GM21390 (cell line): ENCODE results near the gene CWH43.
"Not testable (repeated sequence)": the region's sequence is repeated elsewhere in the genome, so short reads cannot be mapped to it uniquely, and the experiment has no call there.

Source experiments
- ATAC-seq: cut with Tn5 transposase; IDR thresholded peaks from one replicate; pipeline ENCODE4 v1.9.1; 2021; ENCODE audit not compliant: unreplicated experiment

The CWH43 gene

DNA sequence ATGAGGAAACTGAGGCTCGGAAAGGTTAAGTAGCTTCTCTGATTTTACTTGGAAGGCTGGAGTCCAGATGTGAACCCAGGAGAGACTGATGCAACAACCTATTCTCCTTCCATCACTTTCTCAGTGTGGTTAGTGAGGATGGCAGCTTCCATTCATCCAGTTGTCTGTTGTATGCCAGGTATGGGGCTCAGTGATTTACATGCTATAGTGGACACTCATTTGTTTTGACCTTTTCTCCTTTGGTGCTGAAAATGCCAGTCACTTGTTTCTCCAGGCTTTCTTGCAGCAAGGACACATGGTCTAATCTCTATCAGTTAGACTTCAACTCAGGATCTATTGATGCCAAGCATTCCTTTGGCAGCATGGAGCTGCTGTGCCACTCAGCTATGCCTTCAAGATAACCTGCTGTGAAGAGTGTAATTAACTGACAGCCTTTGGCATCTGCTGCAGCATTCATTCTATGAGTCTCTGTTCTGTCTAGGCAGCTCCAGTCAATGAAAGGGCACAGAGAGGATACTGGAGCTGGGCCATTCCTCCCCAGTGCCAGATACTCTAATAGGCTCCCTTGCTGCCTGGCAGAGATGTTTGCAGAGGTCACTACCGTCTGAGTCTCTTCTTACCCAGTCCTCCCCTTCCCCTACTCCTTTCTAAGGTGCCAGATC lies 11.0 kb upstream of the CWH43 start:
- no peak for ATAC-seq

DNA sequence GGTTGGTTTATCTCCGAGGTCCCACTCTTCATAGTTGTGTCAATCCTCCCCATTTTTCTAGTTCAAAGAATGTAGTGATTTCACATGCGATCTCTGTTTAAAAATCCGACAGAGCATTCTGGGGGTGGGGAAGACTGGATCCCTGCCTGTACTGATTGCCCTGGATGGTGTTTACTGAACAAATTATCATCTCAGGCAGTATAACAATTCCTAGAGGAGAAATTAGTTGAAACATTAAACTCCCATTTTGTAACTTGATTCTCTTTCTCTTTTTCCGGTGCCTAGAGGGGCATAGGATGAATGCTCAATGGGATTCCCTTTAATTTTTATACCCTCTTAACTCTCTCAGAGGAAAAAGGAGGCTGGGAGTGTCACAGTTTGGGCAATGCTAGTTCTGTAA lies 10.0 kb upstream of the CWH43 start:
- no peak for ATAC-seq

DNA sequence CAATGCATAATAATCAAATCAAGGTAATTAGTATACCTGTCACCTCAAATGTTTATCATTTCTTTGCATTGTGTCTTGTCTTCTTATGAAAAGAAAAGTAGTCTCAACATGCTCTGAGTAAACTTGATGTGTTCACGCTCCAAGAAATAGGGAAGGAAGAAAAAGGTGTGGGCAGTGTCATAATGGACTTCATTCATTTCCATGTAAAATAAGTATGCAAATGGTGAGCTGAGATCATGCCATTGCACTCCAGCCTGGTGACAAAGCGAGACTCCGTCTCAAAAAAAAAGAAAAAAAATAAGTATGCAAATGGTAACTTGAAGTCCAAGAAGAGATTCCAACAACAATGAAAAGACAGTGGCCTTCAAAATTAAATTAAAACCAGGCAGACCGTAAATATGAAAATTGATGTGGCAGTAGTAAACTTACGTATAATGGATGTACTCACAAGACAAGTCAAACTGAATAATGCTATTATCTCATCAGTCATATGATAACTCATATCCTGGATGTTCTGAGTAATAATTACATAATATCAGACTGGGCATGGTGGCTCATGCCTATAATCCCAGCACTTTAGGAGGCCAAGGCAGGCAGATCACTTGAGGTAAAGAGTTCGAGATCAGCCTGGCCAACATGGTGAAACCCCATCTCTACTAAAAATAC lies 6.0 kb upstream of the CWH43 start:
- no peak for ATAC-seq

DNA sequence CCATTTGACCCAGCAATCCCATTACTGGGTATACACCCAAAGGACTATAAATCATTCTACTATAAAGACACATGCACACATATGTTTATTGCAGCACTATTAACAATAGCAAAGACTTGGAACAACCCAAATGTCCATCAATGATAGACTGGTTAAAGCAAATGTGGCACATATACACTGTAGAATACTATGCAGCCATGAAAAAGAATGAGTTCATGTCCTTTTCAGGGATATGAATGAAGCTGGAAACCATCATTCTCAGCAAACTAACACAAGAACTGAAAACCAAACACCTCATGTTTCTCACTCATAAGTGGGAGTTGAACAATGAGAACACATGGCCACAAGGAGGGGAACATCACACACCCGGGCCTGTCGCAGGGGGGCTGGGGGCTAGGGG lies 2.1 kb upstream of the CWH43 start:
- ATAC-seq: not testable (repeated sequence)

DNA sequence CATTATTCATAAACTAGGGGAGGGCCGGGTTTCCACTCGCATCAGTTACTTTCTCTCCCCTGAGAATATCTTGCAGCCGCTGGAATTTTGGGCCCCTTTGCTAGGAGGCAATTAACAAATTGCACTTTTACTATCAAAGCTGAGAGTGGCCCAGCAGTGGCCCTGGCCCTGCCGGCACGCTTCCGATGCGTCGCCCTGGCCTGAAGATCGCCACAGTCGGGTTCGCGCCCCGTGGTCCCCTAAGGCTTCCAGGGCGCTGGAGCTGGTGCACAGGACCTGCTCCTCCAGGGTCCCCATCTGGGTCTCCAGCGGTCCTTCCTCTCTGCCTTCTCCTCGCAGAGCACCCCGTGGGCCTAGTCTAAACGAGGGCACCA lies 486 bp upstream of the CWH43 start:
- ATAC-seq: no peak

DNA sequence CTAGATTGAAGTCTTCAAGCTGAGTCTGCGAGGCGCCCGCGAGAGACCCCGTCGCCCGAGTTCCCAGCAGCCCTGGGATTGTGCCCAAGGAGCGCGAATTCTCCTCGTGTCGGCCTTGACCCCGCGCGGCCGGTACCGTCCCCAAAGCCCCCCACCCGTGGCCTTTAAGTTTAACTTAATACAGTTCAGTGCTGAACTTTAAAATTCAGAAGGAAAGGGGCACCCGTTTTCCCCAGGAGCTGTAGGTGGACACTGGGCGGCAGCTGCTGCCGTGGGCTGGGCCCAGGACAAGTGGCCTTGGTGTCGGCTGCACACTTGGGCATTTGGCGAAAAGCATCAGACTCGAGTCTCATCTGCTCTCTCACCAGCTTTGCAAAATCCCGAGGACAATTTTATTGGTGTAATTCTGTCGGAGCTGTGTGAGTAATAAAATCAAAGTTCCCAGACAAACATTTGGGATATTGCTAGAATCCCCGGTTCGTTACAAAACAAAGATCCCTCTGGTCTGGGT lies 634 bp downstream of the CWH43 start:
- ATAC-seq: no peak

DNA sequence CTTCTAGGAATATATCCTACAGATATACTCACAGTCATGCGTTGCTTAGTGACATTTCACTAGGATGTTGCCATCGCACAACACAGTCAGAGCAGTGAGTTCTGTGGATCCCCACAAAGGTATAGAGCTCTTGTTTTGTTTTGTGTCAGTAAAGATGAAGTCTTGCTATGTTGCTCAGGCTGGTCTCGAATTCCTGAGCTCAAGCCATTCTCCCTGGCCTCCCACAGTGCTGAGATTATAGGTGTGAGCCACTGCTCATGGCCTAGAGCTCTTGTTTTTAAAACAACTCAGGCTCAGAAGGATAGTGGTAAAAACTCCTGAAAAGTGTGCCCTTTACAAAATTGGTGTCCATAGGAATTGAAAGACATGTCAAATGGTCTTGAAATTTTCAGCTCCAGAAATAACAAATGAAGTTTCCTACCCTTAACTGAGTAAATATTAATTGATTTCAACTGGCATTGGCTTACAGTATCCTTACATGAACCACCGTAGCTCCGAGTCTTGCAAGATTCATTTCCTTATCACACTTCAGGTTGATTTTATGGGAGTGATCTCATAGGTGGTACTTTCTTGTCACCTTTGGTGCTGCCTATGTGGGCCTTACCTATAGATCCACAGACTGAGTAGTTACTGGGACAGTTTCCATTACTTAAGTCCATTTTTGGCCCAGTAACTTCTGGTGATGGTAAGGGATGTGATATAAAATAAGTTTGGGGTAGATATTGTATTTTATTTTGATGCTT lies 3.6 kb downstream of the CWH43 start:
- ATAC-seq: no peak

DNA sequence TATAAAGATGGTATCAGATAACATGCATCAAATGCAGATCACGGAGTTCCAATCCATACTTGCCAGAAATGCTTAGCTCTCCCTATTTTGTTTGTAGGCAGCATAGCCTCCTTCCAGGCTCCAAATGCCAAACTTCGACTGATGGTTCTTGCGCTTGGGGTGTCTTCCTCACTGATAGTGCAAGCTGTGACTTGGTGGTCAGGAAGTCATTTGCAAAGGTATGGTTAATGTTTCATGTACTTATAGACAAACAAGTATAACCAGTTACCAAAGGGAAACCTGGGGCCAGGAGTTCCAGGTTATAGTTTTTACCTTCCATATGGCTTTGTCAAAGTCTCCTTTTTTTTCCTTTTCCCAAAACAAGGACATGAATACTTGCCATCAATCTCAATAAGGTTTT lies 5.3 kb downstream of the CWH43 start:
- no peak for ATAC-seq

DNA sequence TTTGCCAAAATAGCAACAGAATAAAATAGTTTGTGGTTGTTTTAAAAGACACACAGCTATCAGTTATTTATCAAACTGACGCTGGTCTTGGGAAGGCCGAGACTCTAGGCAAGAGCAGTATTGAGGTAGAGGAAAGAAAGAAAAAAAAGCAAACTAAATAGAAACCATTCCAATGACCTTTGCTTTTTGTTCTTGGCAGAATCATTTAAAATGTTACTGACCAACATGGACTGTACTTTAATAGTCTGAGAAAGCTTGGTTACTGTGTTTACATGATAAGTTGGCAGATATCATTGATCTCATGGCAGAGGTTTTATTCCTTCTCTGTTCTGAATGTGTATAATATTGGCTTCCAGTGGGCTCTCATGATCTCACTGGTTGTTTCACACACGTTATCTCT lies 11.9 kb downstream of the CWH43 start:
- no peak for ATAC-seq

DNA sequence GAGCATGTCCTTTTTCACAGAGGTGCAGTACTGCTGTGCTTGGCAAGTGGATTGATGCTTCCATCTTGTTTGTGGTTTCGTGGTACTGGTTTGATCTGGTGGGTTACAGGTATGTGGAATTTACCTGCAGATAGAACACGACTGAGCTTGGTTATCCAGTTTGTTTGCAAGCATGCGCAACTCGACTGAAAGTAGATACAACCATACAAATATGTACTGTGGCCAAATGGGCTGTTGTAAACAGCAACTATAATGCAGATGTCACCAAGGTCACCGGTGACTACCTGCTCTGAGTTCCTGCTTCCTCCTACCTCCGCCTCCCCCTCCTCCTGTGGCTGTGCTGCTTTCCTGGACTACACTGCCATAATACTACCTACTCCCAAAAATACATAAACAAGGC lies 12.4 kb downstream of the CWH43 start:
- no peak for ATAC-seq

DNA sequence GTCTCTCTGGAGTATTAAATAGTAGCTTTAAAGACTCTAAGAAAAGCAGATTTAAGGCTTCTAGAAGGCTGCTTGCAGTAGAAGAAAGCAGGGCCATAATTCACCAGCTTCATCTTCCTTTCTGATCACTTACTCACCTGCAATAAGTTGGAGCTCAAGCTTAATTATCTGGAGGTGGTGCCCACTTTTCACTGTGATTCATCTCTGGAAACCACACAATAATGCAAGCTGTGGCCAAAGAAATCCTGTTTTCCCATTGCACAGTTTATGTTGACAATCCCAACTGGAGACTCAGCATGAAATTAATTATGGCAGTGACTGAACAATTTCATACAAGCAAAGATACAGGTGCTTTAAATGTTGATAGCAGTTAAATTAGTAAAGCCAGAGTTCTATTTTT lies 14.7 kb downstream of the CWH43 start:
- no peak for ATAC-seq

DNA sequence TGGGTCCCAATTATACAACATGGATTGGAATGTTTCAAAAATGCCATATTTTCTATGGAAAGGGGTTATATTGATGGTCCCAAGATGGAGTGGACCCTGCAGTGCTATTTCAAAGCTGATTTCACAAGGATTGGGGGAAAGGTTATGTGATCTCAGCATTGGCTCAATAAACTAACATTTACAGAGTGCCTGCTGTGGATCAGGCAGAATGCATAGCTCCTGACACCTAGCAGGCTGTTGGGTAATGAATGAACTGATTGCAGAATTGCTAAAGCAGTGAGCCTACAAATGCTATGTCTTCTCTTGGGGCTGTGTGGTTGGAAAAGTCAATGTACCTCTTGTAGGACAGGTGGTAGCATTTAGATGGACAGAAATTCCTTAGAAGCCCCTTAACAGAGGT lies 16.9 kb downstream of the CWH43 start:
- no peak for ATAC-seq

DNA sequence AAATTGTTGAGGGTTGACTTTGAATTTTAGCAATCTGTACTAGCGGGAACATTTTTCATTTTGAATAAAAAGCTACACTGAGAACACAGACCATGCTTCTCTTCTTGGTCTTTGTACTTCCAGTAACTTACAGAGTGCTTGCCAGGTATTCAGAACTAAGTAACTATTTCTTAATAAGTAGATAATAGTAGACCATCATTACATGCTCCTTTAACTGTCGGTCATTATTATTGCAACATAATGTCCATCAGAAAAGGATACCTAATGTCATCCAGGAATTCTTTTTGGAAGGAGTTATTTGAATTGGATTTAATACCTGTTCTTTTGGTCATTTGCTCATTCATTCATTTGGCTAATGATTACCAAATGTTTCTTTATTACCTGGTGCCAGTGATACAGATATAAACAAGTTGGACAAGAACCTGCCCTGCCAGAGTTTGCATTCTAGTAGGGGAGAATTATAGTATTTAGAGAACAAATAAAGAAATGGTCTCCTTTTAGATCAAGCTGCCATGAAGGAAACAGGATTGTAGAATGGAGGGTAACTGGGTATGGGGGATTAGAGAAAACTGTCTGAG lies 32.7 kb downstream of the CWH43 start:
- no peak for ATAC-seq

DNA sequence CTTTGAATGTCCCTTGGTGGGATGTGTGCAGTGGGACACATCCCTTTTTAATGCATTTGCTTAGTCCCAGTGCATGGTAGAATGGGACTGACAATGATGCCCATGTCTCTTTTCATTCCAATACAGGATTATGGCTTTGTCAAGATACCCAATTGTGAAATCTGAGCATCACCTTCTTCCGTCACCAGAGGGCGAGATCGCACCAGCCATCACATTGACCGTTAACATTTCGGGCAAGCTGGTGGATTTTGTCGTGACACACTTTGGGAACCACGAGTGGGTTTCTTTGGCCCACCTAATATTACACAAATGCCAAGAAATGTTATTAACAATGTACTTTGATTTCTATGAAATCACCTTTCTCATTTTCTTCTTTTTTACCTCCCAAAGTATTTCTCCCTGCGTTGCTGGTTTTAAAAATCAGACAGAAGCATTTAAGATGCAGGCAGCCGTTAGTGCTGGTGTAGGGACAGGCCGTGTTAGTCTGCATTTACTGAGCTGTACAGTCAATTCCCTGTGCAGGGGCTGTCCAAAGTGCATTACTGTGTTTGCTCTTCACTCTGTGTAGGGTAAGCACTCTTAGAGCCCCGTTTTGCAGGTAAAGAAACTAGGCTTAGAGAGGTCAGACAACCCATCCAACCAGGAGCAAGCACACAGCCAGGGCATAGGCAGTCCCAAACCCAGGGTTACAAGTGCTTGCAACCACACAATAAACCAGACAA lies 46.5 kb downstream of the CWH43 start:
- no peak for ATAC-seq

DNA sequence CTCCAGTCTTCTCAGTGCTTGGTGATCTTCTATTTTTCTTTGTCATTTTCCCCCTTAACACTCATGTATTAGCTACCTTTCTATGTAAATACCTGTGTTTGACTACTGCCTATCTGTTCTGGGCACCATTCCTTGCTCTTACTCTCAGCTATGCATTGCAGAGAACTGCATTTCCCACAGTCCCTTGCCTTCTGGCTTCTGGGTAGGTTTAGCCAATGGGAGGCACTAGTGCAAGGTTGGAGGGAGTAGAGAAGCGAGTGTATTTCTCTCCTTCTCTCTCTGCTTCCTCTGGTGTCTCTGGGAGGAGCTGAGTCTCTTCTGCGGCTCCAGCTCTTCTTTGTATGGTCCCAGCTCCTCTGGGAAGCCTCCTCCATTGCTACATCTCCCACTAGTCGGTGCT lies 50.5 kb downstream of the CWH43 start:
- ATAC-seq: no peak

DNA sequence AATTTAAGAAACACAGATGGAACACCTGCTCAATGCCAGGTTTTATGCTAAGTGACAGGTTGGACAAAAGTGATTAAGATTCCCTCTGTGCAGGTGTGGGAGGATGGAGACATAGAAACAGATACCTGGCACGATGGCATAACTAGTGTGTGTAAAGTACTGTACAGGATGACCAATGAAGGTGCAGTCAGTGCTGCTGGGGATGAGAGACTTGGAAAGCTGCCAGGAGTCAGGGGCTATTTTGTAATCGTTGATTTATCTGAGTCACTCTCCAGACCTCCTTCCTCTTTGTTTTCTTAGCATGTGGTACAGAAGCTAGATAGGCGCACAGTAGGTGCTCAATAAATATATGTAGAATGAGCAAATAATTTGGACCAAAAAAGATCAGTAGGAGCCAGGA lies 58.2 kb downstream of the CWH43 start:
- no peak for ATAC-seq

DNA sequence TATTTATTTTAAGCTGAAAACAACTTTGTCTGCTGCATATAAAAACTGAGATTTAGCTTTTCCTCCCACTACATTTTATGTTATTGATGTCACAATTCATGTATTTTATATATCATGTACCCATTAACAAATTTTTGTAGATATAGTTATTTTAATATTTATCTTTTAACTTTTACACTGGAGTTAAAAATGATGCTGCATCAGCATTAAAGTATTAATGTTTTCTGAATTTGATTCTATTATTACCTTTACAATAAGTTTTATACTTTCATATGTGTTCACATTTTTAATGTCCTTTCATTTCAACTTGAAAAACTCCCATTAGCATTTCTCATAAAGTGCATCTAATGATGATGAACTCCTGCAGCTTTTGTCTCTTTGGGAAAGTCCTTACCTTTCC lies 72.2 kb downstream of the CWH43 start:
- no peak for ATAC-seq

DNA sequence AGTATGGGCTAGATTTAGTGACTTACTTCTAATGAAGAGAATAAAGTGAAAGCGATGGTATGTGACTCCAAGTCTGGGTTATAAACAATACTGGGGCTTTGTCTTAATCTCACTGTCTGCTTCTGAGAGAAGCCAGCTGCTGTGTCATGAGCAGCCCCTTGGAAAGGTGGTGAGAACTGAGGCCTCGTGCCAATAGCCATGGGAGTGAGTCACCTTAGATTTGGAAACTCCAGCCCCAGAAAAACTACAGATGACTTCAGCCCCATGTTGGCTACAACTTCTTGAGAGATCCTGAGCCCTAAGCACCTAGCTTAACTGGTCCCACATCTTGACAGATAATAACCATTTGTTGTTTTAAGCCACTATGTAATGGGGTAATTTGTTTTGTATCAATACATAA lies 77.6 kb downstream of the CWH43 start:
- ATAC-seq: no peak

DNA sequence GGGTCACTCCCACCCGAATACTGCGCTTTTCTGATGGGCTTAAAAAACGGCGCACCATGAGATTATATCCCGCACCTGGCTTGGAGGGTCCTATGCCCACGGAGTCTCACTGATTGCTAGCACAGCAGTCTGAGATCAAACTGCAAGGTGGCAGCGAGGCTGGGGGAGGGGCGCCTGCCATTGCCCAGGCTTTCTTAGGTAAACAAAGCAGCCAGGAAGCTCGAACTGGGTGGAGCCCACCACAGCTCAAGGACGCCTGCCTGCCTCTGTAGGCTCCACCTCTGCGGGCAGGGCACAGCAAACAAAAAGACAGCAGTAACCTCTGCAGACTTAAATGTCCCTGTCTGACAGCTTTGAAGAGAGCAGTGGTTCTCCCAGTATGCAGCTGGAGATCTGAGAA lies 86.1 kb downstream of the CWH43 start:
- not testable (repeated sequence) for ATAC-seq

DNA sequence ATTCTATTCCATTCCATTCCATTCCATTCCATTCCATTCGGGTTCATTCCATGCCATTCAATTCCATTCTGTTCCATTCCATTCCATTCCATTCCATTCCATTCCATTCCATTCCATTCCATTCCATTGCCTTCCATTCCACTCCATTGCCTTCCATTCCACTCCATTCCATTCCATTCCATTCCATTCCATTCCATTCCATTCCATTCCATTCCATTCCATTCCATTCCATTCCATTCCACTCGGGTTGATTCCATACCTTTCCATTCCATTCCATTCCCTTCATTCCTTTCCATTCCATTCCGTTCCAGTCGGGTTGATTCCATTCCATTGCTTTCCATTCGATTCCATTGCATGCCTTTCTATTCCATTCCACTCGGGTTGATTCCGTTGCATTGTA lies 105.8 kb downstream of the CWH43 start:
- peak; percentile 36 for ATAC-seq

DNA sequence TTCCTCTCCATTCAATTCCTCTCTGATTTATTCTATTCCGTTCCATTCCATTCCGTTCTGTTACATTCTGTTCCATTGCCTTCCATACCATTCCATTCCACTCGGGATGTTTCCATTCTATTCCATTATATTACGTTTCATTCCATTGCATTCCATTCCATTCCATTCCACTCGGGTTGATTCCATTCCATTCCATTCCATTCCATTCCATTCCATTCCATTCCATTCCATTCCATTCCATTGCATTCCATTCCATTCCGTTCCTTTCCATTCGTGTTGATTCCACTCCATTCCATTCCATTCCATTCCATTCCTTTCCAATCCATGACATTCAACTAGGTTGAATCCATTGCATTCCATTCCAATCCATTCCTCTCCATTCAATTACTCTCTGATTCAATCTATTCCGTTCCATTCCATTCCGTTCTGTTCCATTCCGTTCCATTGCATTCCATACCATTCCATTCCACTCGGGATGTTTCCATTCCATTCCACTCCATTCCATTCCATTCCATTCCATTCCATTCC lies 106.6 kb downstream of the CWH43 start:
- ATAC-seq: not testable (repeated sequence)
